HCT116 (cell line): ENCODE data around the gene TANC1. TPM values are rescaled to one million over a fixed set of nuclear protein-coding genes. Genes with fewer than 3 reads are reported as not detected.

Experiments used
- ATAC-seq: fragments of 200-7000 bp; cut with Tn5 transposase; 2 replicates; pipeline ENCODE4 v1.9.1; 2020; ENCODE audit warnings: mild to moderate bottlenecking, moderate library complexity
- BruUV-seq: library from RNA; stranded (reverse); fragments of 400-500 nt; replicated peaks from 2 replicates; lab custom pipeline; 2021; lab: Mats Ljungman, UMichigan
- CTCF ChIA-PET: fragments of 300-600 bp; sonication (Branson Sonifier 250); formaldehyde crosslinking; loops from one replicate; lab custom pipeline; 2021; ENCODE audit warnings: antibody characterized with exemption; lab: Charles Lee
- POLR2A ChIA-PET: fragments of 300-600, 350-600 bp; sonication (Branson Sonifier 250); formaldehyde crosslinking; loops from one replicate; lab custom pipeline; 2021; ENCODE audit warnings: antibody characterized with exemption; lab: Charles Lee
- RAD21 ChIA-PET, 2 experiments: fragments of 300-600 bp; sonication (Branson Sonifier 250); formaldehyde crosslinking; loops; one replicate each; lab custom pipeline; 2023; ENCODE audit warnings: low total read pairs in 2 of 2; ENCODE audit not compliant: uncharacterized antibody in 2 of 2, unreplicated experiment in 2 of 2, low non-redundant PET in 1 of 2; lab: Charles Lee
- DNase-seq: peaks from one replicate; pipeline ENCODE4 v3.0.0-alpha.2; 2010; ENCODE audit warnings: low read depth, low spot score
- H2AFZ ChIP-seq: fragments of 200-600 bp; shearing (Covaris generic), sonication (generic); 2 replicates; pipeline ENCODE4 v1.6.1; 2017; ENCODE audit warnings: low read depth, mixed run types, mixed read lengths, antibody characterized with exemption, low read length; ENCODE audit not compliant: poor library complexity, severe bottlenecking
- H3K27ac ChIP-seq: 2 replicates; pipeline ENCODE4 v1.5.1; 2012; ENCODE audit warnings: low read depth, low read length
- H3K27me3 ChIP-seq: fragments of 200-600 bp; sonication (generic); 2 replicates; pipeline ENCODE4 v1.6.1; 2016; ENCODE audit warnings: mixed run types, low read length, mixed read lengths; ENCODE audit not compliant: insufficient read depth
- H3K36me3 ChIP-seq, 2 experiments: fragments of 200-500 bp in 1 of 2; fragments of 200-600 bp in 1 of 2; sonication (Bioruptor generic) in 1 of 2; sonication (generic) in 1 of 2; 2 replicates each; pipeline versions ENCODE4 v1.5.1 to v1.6.1; 2014 to 2016; ENCODE audit warnings: low read length in 2 of 2, inconsistent platforms in 1 of 2, mixed read lengths in 1 of 2, mixed run types in 1 of 2; ENCODE audit not compliant: insufficient read depth in 2 of 2, control insufficient read depth in 1 of 2
- H3K4me1 ChIP-seq, 2 experiments: fragments of 200-600 bp in 1 of 2; sonication (generic) in 1 of 2; 2 replicates each; pipeline versions ENCODE4 v1.5.1 to v1.6.1; 2012 to 2017; ENCODE audit warnings: low read length in 2 of 2, inconsistent platforms in 1 of 2, mild to moderate bottlenecking in 1 of 2, mixed read lengths in 1 of 2, mixed run types in 1 of 2, moderate library complexity in 1 of 2; ENCODE audit not compliant: insufficient read depth in 2 of 2, control insufficient read depth in 1 of 2
- H3K4me2 ChIP-seq: fragments of 200-600 bp; sonication (generic); 2 replicates; pipeline ENCODE4 v1.6.1; 2017; ENCODE audit warnings: mixed run types, low read length, mixed read lengths
- H3K4me3 ChIP-seq, 2 experiments: fragments of 200-600 bp in 1 of 2; sonication (generic) in 1 of 2; replicated peaks in 1 of 2; 2 replicates each; pipeline ENCODE4 v1.5.1; 2011 to 2016; ENCODE audit warnings: low read length in 2 of 2, control low read depth in 1 of 2, low read depth in 1 of 2, mild to moderate bottlenecking in 1 of 2, mixed read lengths in 1 of 2, mixed run types in 1 of 2
- H3K79me2 ChIP-seq: fragments of 200-600 bp; sonication (generic); 2 replicates; pipeline ENCODE4 v1.6.1; 2017; ENCODE audit warnings: mild to moderate bottlenecking, mixed run types, low read length, moderate library complexity, mixed read lengths; ENCODE audit not compliant: insufficient read depth
- H3K9ac ChIP-seq: fragments of 200-600 bp; sonication (generic); 2 replicates; pipeline ENCODE4 v1.6.1; 2016; ENCODE audit warnings: low read length, mixed read lengths
- H3K9me2 ChIP-seq: fragments of 200-600 bp; sonication (generic), shearing (Covaris generic); 2 replicates; pipeline ENCODE4 v1.6.1; 2017; ENCODE audit warnings: mixed run types, mild to moderate bottlenecking, moderate library complexity; ENCODE audit not compliant: insufficient read depth
- H3K9me3 ChIP-seq, 2 experiments: fragments of 200-500 bp in 1 of 2; fragments of 200-600 bp in 1 of 2; sonication (Bioruptor generic) in 1 of 2; sonication (generic) in 1 of 2; 2 replicates each; pipeline ENCODE4 v1.6.1; 2014 to 2017; ENCODE audit warnings: low read length in 2 of 2, mixed read lengths in 2 of 2, inconsistent platforms in 1 of 2, low read depth in 1 of 2, mild to moderate bottlenecking in 1 of 2, mixed run types in 1 of 2, moderate library complexity in 1 of 2; ENCODE audit not compliant: control insufficient read depth in 1 of 2, insufficient read depth in 1 of 2
- H4K20me1 ChIP-seq: fragments of 200-600 bp; sonication (generic), shearing (Covaris generic); 2 replicates; pipeline ENCODE4 v1.6.1; 2017; ENCODE audit warnings: mixed run types, mild to moderate bottlenecking, moderate library complexity; ENCODE audit not compliant: insufficient read depth
- CEBPB ChIP-seq: IDR thresholded peaks from 2 replicates; pipeline ENCODE4 v1.6.1; 2012; ENCODE audit warnings: low read depth
- EGR1 ChIP-seq: IDR thresholded peaks from 2 replicates; pipeline ENCODE4 v1.6.1; 2012; ENCODE audit warnings: low read depth
- ELF1 ChIP-seq: IDR thresholded peaks from 2 replicates; pipeline ENCODE4 v1.6.1; 2012; ENCODE audit warnings: low read depth, borderline replicate concordance
- FOSL1 ChIP-seq: IDR thresholded peaks from 2 replicates; pipeline ENCODE4 v1.6.1; 2012; ENCODE audit warnings: low read depth
- RAD21 ChIP-seq: IDR thresholded peaks from 2 replicates; pipeline ENCODE4 v1.6.1; 2012; ENCODE audit warnings: low read depth, mild to moderate bottlenecking
- SRF ChIP-seq: IDR thresholded peaks from 2 replicates; pipeline ENCODE4 v1.6.1; 2012; ENCODE audit warnings: low read depth
- YY1 ChIP-seq: IDR thresholded peaks from 2 replicates; pipeline ENCODE4 v1.6.1; 2011; ENCODE audit warnings: low read length, low read depth, moderate library complexity, mild to moderate bottlenecking; ENCODE audit not compliant: insufficient replicate concordance; ENCODE audit errors: extremely low read depth
- ZFX ChIP-seq: fragments of 450-650 bp; IDR thresholded peaks from 2 replicates; pipeline ENCODE4 v1.6.1; 2017
- ZNF274 ChIP-seq: fragments of 200-500 bp; sonication (Bioruptor generic); IDR thresholded peaks from 2 replicates; pipeline ENCODE4 v1.6.1; 2014; ENCODE audit warnings: mild to moderate bottlenecking, low read depth, low read length, inconsistent platforms
- intact Hi-C: fragments of 100-400 bp; cut with micrococcal nuclease; formaldehyde crosslinking; loops from 2 replicates; pipeline ENCODE4 v1.10.0; 2022
- total RNA-seq: library from RNA; stranded (reverse); gene quantifications from one replicate; pipeline ENCODE4 v1.2.1, GENCODE V29; 2021; ENCODE audit not compliant: unreplicated experiment
- TF ChIP-seq, protein P1 (sequence below): IDR thresholded peaks from 2 replicates; pipeline ENCODE4 v1.6.1; 2012; ENCODE audit warnings: low read depth
- TF ChIP-seq, protein P2 (sequence below), 3 experiments: fragments of 200-600 bp in 1 of 3; sonication (generic) in 1 of 3; IDR thresholded peaks in 2 of 3; conservative IDR thresholded peaks in 1 of 3; 2 replicates each; pipeline ENCODE4 v1.5.1; 2012 to 2017; ENCODE audit warnings: low read depth in 2 of 3, low read length in 2 of 3, antibody characterized with exemption in 1 of 3, borderline replicate concordance in 1 of 3, control low read depth in 1 of 3, mild to moderate bottlenecking in 1 of 3, mixed read lengths in 1 of 3, mixed run types in 1 of 3, moderate library complexity in 1 of 3; ENCODE audit not compliant: insufficient read depth in 1 of 3
- TF ChIP-seq, protein P3 (sequence below): IDR thresholded peaks from 2 replicates; pipeline ENCODE4 v1.6.1; 2011; ENCODE audit warnings: mild to moderate bottlenecking, low read length, moderate library complexity; ENCODE audit not compliant: insufficient replicate concordance; ENCODE audit errors: extremely low read depth

Gene TANC1
- total RNA-seq, 1 experiment from 2014 or later = 15.1 TPM

DNA sequence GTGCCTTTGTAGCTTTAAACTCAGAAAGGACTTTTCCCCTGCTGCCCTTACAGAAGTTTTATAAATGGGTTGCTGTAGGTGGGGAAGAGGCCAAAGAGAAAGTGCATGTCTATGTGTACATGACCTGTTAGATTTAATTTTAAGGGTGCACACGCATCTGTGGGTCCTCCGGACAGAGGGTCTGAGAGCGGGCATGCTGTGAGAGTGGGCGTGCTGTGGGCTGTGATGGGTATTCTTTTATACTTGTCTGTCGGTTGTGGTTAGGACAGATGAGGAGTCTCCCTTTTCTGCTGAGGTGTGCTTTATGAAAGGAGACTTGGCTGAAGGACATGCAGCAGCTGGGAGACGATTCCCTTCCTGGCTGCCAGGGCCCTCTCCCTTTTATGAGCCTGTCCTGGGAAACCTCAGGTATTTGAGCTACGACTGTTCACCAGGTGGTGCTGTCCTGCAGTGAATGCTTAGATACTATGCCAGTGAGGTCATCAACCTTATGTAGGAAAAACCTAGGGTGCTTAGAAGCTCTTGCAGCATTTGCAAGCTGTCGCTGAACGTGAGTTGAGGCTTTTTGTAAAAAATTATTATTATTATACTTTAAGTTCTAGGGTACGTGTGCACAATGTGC, 67.5 kb downstream of the TANC1 start:
- Histone ChIP-seq H3K9ac (no peak overlapping the region), H3K4me1 (peaks cover 15 to 16% of the 10 kb centered on the region in 2 experiments), H3K27ac (no peak overlapping the region), H3K9me3 (no peaks in the 10 kb centered on the region), H2AFZ (no peak overlapping the region), H3K9me2 (no peaks in the 10 kb centered on the region), H3K36me3 (no peaks in the 10 kb centered on the region), H3K4me2 (0 out of 2 replicates have a peak overlapping the region, but pooled peaks have one; percentile 4), H3K4me3 (no peak overlapping the region), H4K20me1 (no peaks in the 10 kb centered on the region), H3K79me2 (no peaks in the 10 kb centered on the region; the same call in 1 of the 2 replicates), H3K27me3 (no peaks in the 10 kb centered on the region)
- CTCF ChIA-PET = interaction anchor here (0.5 to 1.8 kb wide), 8 partner anchors 79 to 641 kb away, joined by 3 to 24 read pairs (median 3); no protein-coding TSS in a partner anchor
- peak; percentile 89 for TF ChIP-seq RAD21
- TF ChIP-seq, protein P1, sequence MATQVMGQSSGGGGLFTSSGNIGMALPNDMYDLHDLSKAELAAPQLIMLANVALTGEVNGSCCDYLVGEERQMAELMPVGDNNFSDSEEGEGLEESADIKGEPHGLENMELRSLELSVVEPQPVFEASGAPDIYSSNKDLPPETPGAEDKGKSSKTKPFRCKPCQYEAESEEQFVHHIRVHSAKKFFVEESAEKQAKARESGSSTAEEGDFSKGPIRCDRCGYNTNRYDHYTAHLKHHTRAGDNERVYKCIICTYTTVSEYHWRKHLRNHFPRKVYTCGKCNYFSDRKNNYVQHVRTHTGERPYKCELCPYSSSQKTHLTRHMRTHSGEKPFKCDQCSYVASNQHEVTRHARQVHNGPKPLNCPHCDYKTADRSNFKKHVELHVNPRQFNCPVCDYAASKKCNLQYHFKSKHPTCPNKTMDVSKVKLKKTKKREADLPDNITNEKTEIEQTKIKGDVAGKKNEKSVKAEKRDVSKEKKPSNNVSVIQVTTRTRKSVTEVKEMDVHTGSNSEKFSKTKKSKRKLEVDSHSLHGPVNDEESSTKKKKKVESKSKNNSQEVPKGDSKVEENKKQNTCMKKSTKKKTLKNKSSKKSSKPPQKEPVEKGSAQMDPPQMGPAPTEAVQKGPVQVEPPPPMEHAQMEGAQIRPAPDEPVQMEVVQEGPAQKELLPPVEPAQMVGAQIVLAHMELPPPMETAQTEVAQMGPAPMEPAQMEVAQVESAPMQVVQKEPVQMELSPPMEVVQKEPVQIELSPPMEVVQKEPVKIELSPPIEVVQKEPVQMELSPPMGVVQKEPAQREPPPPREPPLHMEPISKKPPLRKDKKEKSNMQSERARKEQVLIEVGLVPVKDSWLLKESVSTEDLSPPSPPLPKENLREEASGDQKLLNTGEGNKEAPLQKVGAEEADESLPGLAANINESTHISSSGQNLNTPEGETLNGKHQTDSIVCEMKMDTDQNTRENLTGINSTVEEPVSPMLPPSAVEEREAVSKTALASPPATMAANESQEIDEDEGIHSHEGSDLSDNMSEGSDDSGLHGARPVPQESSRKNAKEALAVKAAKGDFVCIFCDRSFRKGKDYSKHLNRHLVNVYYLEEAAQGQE = no peak
- no peak for TF ChIP-seq ZFX
- TF ChIP-seq, protein P2, sequence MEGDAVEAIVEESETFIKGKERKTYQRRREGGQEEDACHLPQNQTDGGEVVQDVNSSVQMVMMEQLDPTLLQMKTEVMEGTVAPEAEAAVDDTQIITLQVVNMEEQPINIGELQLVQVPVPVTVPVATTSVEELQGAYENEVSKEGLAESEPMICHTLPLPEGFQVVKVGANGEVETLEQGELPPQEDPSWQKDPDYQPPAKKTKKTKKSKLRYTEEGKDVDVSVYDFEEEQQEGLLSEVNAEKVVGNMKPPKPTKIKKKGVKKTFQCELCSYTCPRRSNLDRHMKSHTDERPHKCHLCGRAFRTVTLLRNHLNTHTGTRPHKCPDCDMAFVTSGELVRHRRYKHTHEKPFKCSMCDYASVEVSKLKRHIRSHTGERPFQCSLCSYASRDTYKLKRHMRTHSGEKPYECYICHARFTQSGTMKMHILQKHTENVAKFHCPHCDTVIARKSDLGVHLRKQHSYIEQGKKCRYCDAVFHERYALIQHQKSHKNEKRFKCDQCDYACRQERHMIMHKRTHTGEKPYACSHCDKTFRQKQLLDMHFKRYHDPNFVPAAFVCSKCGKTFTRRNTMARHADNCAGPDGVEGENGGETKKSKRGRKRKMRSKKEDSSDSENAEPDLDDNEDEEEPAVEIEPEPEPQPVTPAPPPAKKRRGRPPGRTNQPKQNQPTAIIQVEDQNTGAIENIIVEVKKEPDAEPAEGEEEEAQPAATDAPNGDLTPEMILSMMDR (IDR thresholded peaks at IDR 0.05 in 2 of 3, conservative IDR thresholded peaks at IDR 0.05 in 1 of 3; ENCODE audit: borderline replicate concordance in 1 of 3, insufficient read depth in 1 of 3, low read depth in 2 of 3, low read length in 2 of 3) = peak; percentile 56 to 65 (median 57)
- TF ChIP-seq FOSL1 = no peak
- TF ChIP-seq ELF1 = no peak
- no peak for TF ChIP-seq YY1
- TF ChIP-seq ZNF274 = no peak
- TF ChIP-seq EGR1 = no peak
- TF ChIP-seq SRF = no peak
- TF ChIP-seq, protein P3, sequence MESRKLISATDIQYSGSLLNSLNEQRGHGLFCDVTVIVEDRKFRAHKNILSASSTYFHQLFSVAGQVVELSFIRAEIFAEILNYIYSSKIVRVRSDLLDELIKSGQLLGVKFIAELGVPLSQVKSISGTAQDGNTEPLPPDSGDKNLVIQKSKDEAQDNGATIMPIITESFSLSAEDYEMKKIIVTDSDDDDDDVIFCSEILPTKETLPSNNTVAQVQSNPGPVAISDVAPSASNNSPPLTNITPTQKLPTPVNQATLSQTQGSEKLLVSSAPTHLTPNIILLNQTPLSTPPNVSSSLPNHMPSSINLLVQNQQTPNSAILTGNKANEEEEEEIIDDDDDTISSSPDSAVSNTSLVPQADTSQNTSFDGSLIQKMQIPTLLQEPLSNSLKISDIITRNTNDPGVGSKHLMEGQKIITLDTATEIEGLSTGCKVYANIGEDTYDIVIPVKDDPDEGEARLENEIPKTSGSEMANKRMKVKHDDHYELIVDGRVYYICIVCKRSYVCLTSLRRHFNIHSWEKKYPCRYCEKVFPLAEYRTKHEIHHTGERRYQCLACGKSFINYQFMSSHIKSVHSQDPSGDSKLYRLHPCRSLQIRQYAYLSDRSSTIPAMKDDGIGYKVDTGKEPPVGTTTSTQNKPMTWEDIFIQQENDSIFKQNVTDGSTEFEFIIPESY = no peak
- no peak for TF ChIP-seq CEBPB
- POLR2A ChIA-PET = interaction anchor here (0.8 to 0.9 kb wide), 2 partner anchors 39 to 83 kb away, joined by 3 read pairs; no protein-coding TSS in a partner anchor
- ATAC-seq (peak; percentile 99), DNase-seq (peak; percentile 62)
- no TSS peak for BruUV-seq
- intact Hi-C loops = loop anchor here (1.0 to 5.0 kb wide), 3 partner anchors 82 to 931 kb away; no protein-coding TSS in a partner anchor
- RAD21 ChIA-PET = interaction anchor here (0.6 to 2.3 kb wide), 4 partner anchors 61 to 134 kb away, joined by 3 to 12 read pairs (median 8); no protein-coding TSS in a partner anchor
